HepG2 (cell line): ENCODE results near the gene P2RY8. TPM values are rescaled to one million over a fixed set of nuclear protein-coding genes. Genes with fewer than 3 reads are reported as not detected.
A peak's percentile ranks its signal among the peaks of the same experiment; 100 is the strongest.

Source experiments
- ATF7-NPFF ChIP-seq: sonication (generic); formaldehyde crosslinking; IDR thresholded peaks from 2 replicates; pipeline ENCODE4 v1.8.1; 2023; ENCODE audit warnings: mild to moderate bottlenecking, low read depth, missing genetic modification reagents, moderate library complexity
- KIAA2018 ChIP-seq: sonication (generic); formaldehyde crosslinking; IDR thresholded peaks from 2 replicates; pipeline ENCODE4 v1.5.0; 2020; ENCODE audit warnings: mild to moderate bottlenecking, missing genetic modification reagents, borderline replicate concordance
- KLF11 ChIP-seq: IDR thresholded peaks from 2 replicates; pipeline ENCODE4 v1.6.1; 2016; ENCODE audit warnings: missing compliant biosample characterization
- LCORL ChIP-seq, 2 experiments: fragments of 450-650 bp in 1 of 2; sonication (generic) in 1 of 2; formaldehyde crosslinking in 1 of 2; IDR thresholded peaks; 2 replicates each; pipeline versions ENCODE4 v1.5.0 to v1.6.1; 2017 to 2020; ENCODE audit warnings: antibody characterized with exemption in 1 of 2, missing genetic modification reagents in 1 of 2
- MEF2D ChIP-seq: sonication (generic); formaldehyde crosslinking; IDR thresholded peaks from 2 replicates; pipeline ENCODE4 v1.5.1; 2020; ENCODE audit warnings: mild to moderate bottlenecking, missing genetic modification reagents
- MIER2 ChIP-seq: IDR thresholded peaks from 2 replicates; pipeline ENCODE4 v1.6.1; 2016; ENCODE audit warnings: missing biosample characterization, missing genetic modification reagents
- NR0B2 ChIP-seq: sonication (generic); formaldehyde crosslinking; IDR thresholded peaks from 2 replicates; pipeline ENCODE4 v1.4.0; 2020; ENCODE audit warnings: mild to moderate bottlenecking, missing genetic modification reagents
- PAX8 ChIP-seq: sonication (generic); formaldehyde crosslinking; IDR thresholded peaks from 2 replicates; pipeline ENCODE4 v1.8.0; 2022; ENCODE audit warnings: mild to moderate bottlenecking, missing genetic modification reagents, borderline replicate concordance
- RAD21 ChIP-seq: fragments of 450-650 bp; formaldehyde crosslinking; IDR thresholded peaks from 2 replicates; pipeline ENCODE4 v1.5.0; 2020; ENCODE audit warnings: mild to moderate bottlenecking
- RXRB ChIP-seq: IDR thresholded peaks from 2 replicates; pipeline ENCODE4 v1.6.1; 2016; ENCODE audit warnings: borderline replicate concordance, missing genetic modification reagents, missing compliant biosample characterization
- SAFB2 ChIP-seq: sonication (generic); formaldehyde crosslinking; IDR thresholded peaks from 2 replicates; pipeline ENCODE4 v1.5.1; 2020; ENCODE audit warnings: missing genetic modification reagents, low read depth, mild to moderate bottlenecking, borderline replicate concordance
- SP4 ChIP-seq: sonication (generic); formaldehyde crosslinking; IDR thresholded peaks from 2 replicates; pipeline ENCODE4 v1.8.1; 2023; ENCODE audit warnings: mild to moderate bottlenecking, missing genetic modification reagents
- THAP11 ChIP-seq: IDR thresholded peaks from 2 replicates; pipeline ENCODE4 v1.6.1; 2016; ENCODE audit warnings: missing biosample characterization, missing genetic modification reagents
- ZBTB1 ChIP-seq: sonication (generic); formaldehyde crosslinking; IDR thresholded peaks from 2 replicates; pipeline ENCODE4 v1.4.0; 2020; ENCODE audit warnings: missing genetic modification reagents, borderline replicate concordance
- ZFX ChIP-seq: sonication (generic); formaldehyde crosslinking; IDR thresholded peaks from 2 replicates; pipeline ENCODE4 v1.4.0; 2020; ENCODE audit warnings: mild to moderate bottlenecking, low read depth, missing genetic modification reagents, moderate library complexity
- ZGPAT ChIP-seq: IDR thresholded peaks from 2 replicates; pipeline ENCODE4 v1.6.1; 2016; ENCODE audit warnings: mild to moderate bottlenecking
- ZKSCAN1 ChIP-seq: fragments of 150-350 bp; IDR thresholded peaks from 2 replicates; pipeline ENCODE4 v1.6.1; 2014; ENCODE audit warnings: low read length
- ZNF225 ChIP-seq: sonication (generic); formaldehyde crosslinking; IDR thresholded peaks from 2 replicates; pipeline ENCODE4 v1.4.0; 2020; ENCODE audit warnings: mild to moderate bottlenecking, missing genetic modification reagents
- ZNF768 ChIP-seq: sonication (generic); formaldehyde crosslinking; IDR thresholded peaks from 2 replicates; pipeline ENCODE4 v1.4.0; 2020; ENCODE audit warnings: missing genetic modification reagents
- polyA plus RNA-seq, 8 experiments: library from polyadenylated mRNA; depleted of rRNA in 3 of 8; stranded (reverse) in 7 of 8; unstranded in 1 of 8; fragments of >200 nt; fragmentation: Illumina TruSeq in 4 of 8; extraction: Trizol in 4 of 8; gene quantifications; 2 replicates each; pipeline versions ENCODE4 v1.2.1 to v1.2.3, GENCODE V29; 2011 to 2016; ENCODE audit warnings: low read depth in 4 of 8, missing spikeins in 1 of 8, mixed read lengths in 1 of 8; ENCODE audit not compliant: insufficient read depth in 1 of 8
- total RNA-seq, 5 experiments: library from RNA; depleted of rRNA; stranded (reverse); fragments of >200 nt; fragmentation: Illumina TruSeq; extraction: Trizol; gene quantifications; 2 replicates each; pipeline ENCODE4 v1.2.3, GENCODE V29; 2016; ENCODE audit warnings: low read depth in 1 of 5

Gene P2RY8
- total and polyA plus RNA-seq, 2 of the 13 experiments (the other 11 are each of a cell fraction or from before 2014, with no cell fraction given): 1.0 to 1.3 TPM

- peak; percentile 67; the same call in 1 of the 2 replicates for TF ChIP-seq ATF7-NPFF (CRISPR knock-in tag)
- peak; percentile 60 for TF ChIP-seq ZNF768 (CRISPR knock-in tag)
- no peak for TF ChIP-seq PAX8 (CRISPR knock-in tag)
- TF ChIP-seq RAD21 (CRISPR knock-in tag): peak; percentile 41
- TF ChIP-seq LCORL (IDR thresholded peaks at IDR 0.05): no peak
- TF ChIP-seq LCORL (CRISPR knock-in tag; IDR thresholded peaks at IDR 0.05): 0 out of 2 replicates have a peak, but pooled peaks have one; percentile 62
- peak; percentile 79 for TF ChIP-seq SAFB2 (CRISPR knock-in tag)
- TF ChIP-seq ZBTB1 (CRISPR knock-in tag): no peak
- no peak for TF ChIP-seq MIER2 (CRISPR knock-in tag)
- TF ChIP-seq ZKSCAN1: no peak
- TF ChIP-seq ZNF225 (CRISPR knock-in tag): peak; percentile 59; the same call in 1 of the 2 replicates
- TF ChIP-seq MEF2D (CRISPR knock-in tag): no peak
- peak; percentile 70; the same call in 1 of the 2 replicates for TF ChIP-seq ZFX (CRISPR knock-in tag)
- TF ChIP-seq ZGPAT: peak; percentile 48; the same call in 1 of the 2 replicates
- no peak for TF ChIP-seq NR0B2 (CRISPR knock-in tag)
- TF ChIP-seq KIAA2018 (CRISPR knock-in tag): no peak
- TF ChIP-seq THAP11 (CRISPR knock-in tag): peak; percentile 30; the same call in 1 of the 2 replicates
- 0 out of 2 replicates have a peak, but pooled peaks have one; percentile 26 for TF ChIP-seq RXRB (CRISPR knock-in tag)
- no peak for TF ChIP-seq KLF11 (CRISPR knock-in tag)
- peak; percentile 100 for TF ChIP-seq SP4 (CRISPR knock-in tag)
Observed at GRCh38 chrX:1452516-1453394, 84.2 kb downstream of the P2RY8 start, which contains the start of gene ASMTL (continued).
